Trophoblast cell (in vitro differentiated cells and primary cell): Measurements from ENCODE around the gene PITX2.

Experiments
- DNase-seq, 2 donors: peaks; one replicate each; pipeline ENCODE4 v3.0.0-alpha.2; 2016
- H2AFZ ChIP-seq: 2 replicates; pipeline ENCODE4 v1.6.1; 2013; ENCODE audit warnings: low read length, moderate library complexity, mild to moderate bottlenecking; ENCODE audit not compliant: insufficient read depth, poor library complexity
- H2AK5ac ChIP-seq: 2 replicates; pipeline ENCODE4 v1.6.1; 2013; ENCODE audit warnings: mild to moderate bottlenecking, low read length
- H2BK120ac ChIP-seq: 2 replicates; pipeline ENCODE4 v1.6.1; 2013; ENCODE audit warnings: low read length, mild to moderate bottlenecking, moderate library complexity; ENCODE audit not compliant: insufficient read depth, poor library complexity
- H2BK12ac ChIP-seq: 2 replicates; pipeline ENCODE4 v1.6.1; 2013; ENCODE audit warnings: mild to moderate bottlenecking, low read length, moderate library complexity
- H2BK5ac ChIP-seq: 2 replicates; pipeline ENCODE4 v1.6.1; 2013; ENCODE audit warnings: low read length, low read depth, moderate library complexity, mild to moderate bottlenecking; ENCODE audit not compliant: poor library complexity
- H3K14ac ChIP-seq: 2 replicates; pipeline ENCODE4 v1.6.1; 2013; ENCODE audit warnings: mild to moderate bottlenecking, low read length
- H3K18ac ChIP-seq: 2 replicates; pipeline ENCODE4 v1.6.1; 2013; ENCODE audit warnings: mild to moderate bottlenecking, low read length
- H3K23ac ChIP-seq: 2 replicates; pipeline ENCODE4 v1.6.1; 2013; ENCODE audit warnings: low read length
- H3K27ac ChIP-seq: 2 replicates; pipeline ENCODE4 v1.5.1; 2013; ENCODE audit warnings: low read depth, mild to moderate bottlenecking, inconsistent platforms, low read length, moderate library complexity
- H3K27me3 ChIP-seq: 2 replicates; pipeline ENCODE4 v1.6.1; 2013; ENCODE audit warnings: inconsistent platforms, mild to moderate bottlenecking, low read length, moderate library complexity; ENCODE audit not compliant: insufficient read depth
- H3K36me3 ChIP-seq, 2 experiments: 1 replicate in 1 of 2; 2 replicates in 1 of 2; pipeline ENCODE4 v1.6.1; 2013; ENCODE audit warnings: low read length in 2 of 2, mild to moderate bottlenecking in 2 of 2, moderate library complexity in 1 of 2; ENCODE audit not compliant: insufficient read depth in 2 of 2, control insufficient read depth in 1 of 2
- H3K4ac ChIP-seq: 2 replicates; pipeline ENCODE4 v1.6.1; 2013; ENCODE audit warnings: low read depth, mild to moderate bottlenecking, low read length, moderate library complexity
- H3K4me1 ChIP-seq, 2 experiments: 1 replicate in 1 of 2; 2 replicates in 1 of 2; pipeline ENCODE4 v1.6.1; 2013; ENCODE audit warnings: low read length in 2 of 2, mild to moderate bottlenecking in 2 of 2, moderate library complexity in 1 of 2; ENCODE audit not compliant: insufficient read depth in 2 of 2, control insufficient read depth in 1 of 2
- H3K4me2 ChIP-seq: 2 replicates; pipeline ENCODE4 v1.6.1; 2013; ENCODE audit warnings: inconsistent platforms, mild to moderate bottlenecking, low read length, moderate library complexity
- H3K4me3 ChIP-seq: 2 replicates; pipeline ENCODE4 v1.5.1; 2013; ENCODE audit warnings: mild to moderate bottlenecking, low read depth, low read length, inconsistent platforms
- H3K79me1 ChIP-seq: one replicate; pipeline ENCODE4 v1.6.1; 2013; ENCODE audit warnings: low read length
- H3K79me2 ChIP-seq: 2 replicates; pipeline ENCODE4 v1.6.1; 2013; ENCODE audit warnings: low read length, mild to moderate bottlenecking; ENCODE audit not compliant: control insufficient read depth, insufficient read depth, poor library complexity
- H3K9ac ChIP-seq: 2 replicates; pipeline ENCODE4 v1.6.1; 2013; ENCODE audit warnings: mild to moderate bottlenecking, low read length
- H3K9me3 ChIP-seq: 2 replicates; pipeline ENCODE4 v1.6.1; 2013; ENCODE audit warnings: low read depth, mild to moderate bottlenecking, control low read depth, inconsistent platforms, low read length; ENCODE audit not compliant: insufficient read depth
- H4K12ac ChIP-seq: 2 replicates; pipeline ENCODE4 v1.6.1; 2013; ENCODE audit warnings: low read depth, mild to moderate bottlenecking, low read length, moderate library complexity
- H4K8ac ChIP-seq: 2 replicates; pipeline ENCODE4 v1.6.1; 2013; ENCODE audit warnings: low read depth, mild to moderate bottlenecking, low read length, moderate library complexity
- H4K91ac ChIP-seq: one replicate; pipeline ENCODE4 v1.6.1; 2013; ENCODE audit warnings: low read depth, mild to moderate bottlenecking, low read length, moderate library complexity
- WGBS: extraction: QIAGEN DNeasy Blood & Tissue Kit; methylation state at CpG from one replicate; pipeline ENCODE4 v1.1.7; 2013; ENCODE audit warnings: missing lambda C conversion rate; ENCODE audit not compliant: insufficient read length, insufficient coverage; ENCODE audit errors: extremely low coverage; 5-methylcytosine and 5-hydroxymethylcytosine counted together

PITX2 gene

GRCh38 chr4:110620322-110620690 is 2.6 kb downstream of the PITX2 start:
- Histone ChIP-seq H3K27ac (no peak overlapping the region), H2AK5ac (no peak overlapping the region), H2AFZ (no peak overlapping the region), H3K4me2 (peak overlapping the region; percentile 93), H4K12ac (no peak overlapping the region), H2BK120ac (no peak overlapping the region), H4K91ac (no peak overlapping the region), H3K27me3 (peaks cover 64% of the 10 kb centered on the region), H3K79me2 (no peaks in the 10 kb centered on the region), H3K14ac (no peak overlapping the region), H3K4me1 (peaks cover 22 to 24% of the 10 kb centered on the region in 2 experiments), H2BK12ac (no peak overlapping the region), H4K8ac (no peak overlapping the region), H3K4me3 (no peak overlapping the region), H3K18ac (no peak overlapping the region), H3K9me3 (peaks cover 5% of the 10 kb centered on the region), H3K36me3 (no peaks in the 10 kb centered on the region), H3K23ac (no peak overlapping the region), H2BK5ac (no peak overlapping the region), H3K9ac (no peak overlapping the region), H3K79me1 (no peaks in the 10 kb centered on the region), H3K4ac (no peak overlapping the region)
- DNase-seq = no peak
- no CpG with 5 or more reads among the region's 7 CpGs for WGBS

GRCh38 chr4:110619463-110620247 is 3.2 kb downstream of the PITX2 start:
- Histone ChIP-seq H3K4me2 (no peak overlapping the region), H3K9me3 (peaks cover 5% of the 10 kb centered on the region), H2BK12ac (no peak overlapping the region), H3K4me3 (no peak overlapping the region), H3K79me2 (no peaks in the 10 kb centered on the region), H2BK5ac (no peak overlapping the region), H3K79me1 (no peaks in the 10 kb centered on the region), H3K4ac (no peak overlapping the region), H3K27ac (no peak overlapping the region), H3K14ac (no peak overlapping the region), H4K8ac (no peak overlapping the region), H3K9ac (no peak overlapping the region), H4K91ac (no peak overlapping the region), H2AFZ (no peak overlapping the region), H3K23ac (no peak overlapping the region), H3K4me1 (peaks cover 22 to 24% of the 10 kb centered on the region in 2 experiments), H2BK120ac (no peak overlapping the region), H3K18ac (no peak overlapping the region), H3K27me3 (peaks cover 67% of the 10 kb centered on the region), H4K12ac (no peak overlapping the region), H2AK5ac (no peak overlapping the region), H3K36me3 (no peaks in the 10 kb centered on the region)
- no CpG with 5 or more reads among the region's 35 CpGs for WGBS
- DNase-seq = no peak

DNA sequence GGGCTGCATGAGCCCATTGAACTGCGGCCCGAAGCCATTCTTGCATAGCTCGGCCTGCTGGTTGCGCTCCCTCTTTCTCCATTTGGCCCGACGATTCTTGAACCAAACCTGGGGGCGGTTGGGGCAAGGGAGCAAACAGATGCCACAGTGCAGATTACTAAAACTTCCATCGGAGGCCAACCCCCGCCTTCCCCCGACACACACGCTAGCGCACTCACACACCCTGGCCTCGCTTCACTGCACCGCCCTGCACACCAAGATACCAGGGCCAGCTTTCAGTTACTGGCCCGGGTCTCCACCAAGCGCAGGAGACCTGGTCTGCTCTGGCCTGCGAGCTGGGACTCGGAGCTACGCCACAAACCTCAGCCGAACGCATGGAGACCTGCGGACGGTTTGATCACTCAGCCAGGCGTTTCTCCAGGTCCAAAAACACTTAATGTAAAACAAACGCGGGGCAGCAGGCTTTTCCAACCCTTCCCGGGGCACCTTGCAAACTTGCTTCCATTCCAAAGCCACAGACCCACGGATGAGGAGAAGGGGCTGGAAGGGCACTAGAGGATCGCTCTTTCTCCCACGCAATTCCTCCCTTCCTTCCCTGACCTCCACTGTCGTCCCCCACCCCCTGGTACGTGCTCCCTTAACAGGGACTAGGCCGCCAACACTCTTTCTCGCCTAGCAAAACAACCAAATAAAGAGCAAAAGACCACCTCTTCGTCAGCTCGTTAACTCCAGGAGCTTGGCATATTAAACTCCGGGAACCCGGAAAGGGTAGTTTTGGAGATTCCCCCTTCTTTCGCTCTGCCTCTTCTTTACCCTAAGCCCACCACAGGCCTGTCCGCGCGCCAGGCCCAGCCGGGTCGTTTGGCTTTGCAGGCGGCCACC is 4.1 kb downstream of the PITX2 start:
- no peak for DNase-seq
- Histone ChIP-seq H3K27ac (no peak overlapping the region), H3K9ac (no peak overlapping the region), H3K4me1 (peaks cover 22 to 24% of the 10 kb centered on the region in 2 experiments), H2BK5ac (no peak overlapping the region), H2AFZ (no peak overlapping the region), H3K79me2 (no peaks in the 10 kb centered on the region), H4K8ac (no peak overlapping the region), H4K91ac (no peak overlapping the region), H2BK12ac (no peak overlapping the region), H3K4ac (no peak overlapping the region), H3K4me3 (no peak overlapping the region), H3K18ac (no peak overlapping the region), H3K36me3 (no peaks in the 10 kb centered on the region), H3K4me2 (peak overlapping the region; percentile 13), H3K23ac (no peak overlapping the region), H3K14ac (no peak overlapping the region), H3K9me3 (peaks cover 5% of the 10 kb centered on the region), H3K27me3 (peaks cover 67% of the 10 kb centered on the region), H4K12ac (no peak overlapping the region), H3K79me1 (no peaks in the 10 kb centered on the region), H2BK120ac (no peak overlapping the region), H2AK5ac (no peak overlapping the region)
- WGBS = no CpG with 5 or more reads among the region's 45 CpGs

DNA sequence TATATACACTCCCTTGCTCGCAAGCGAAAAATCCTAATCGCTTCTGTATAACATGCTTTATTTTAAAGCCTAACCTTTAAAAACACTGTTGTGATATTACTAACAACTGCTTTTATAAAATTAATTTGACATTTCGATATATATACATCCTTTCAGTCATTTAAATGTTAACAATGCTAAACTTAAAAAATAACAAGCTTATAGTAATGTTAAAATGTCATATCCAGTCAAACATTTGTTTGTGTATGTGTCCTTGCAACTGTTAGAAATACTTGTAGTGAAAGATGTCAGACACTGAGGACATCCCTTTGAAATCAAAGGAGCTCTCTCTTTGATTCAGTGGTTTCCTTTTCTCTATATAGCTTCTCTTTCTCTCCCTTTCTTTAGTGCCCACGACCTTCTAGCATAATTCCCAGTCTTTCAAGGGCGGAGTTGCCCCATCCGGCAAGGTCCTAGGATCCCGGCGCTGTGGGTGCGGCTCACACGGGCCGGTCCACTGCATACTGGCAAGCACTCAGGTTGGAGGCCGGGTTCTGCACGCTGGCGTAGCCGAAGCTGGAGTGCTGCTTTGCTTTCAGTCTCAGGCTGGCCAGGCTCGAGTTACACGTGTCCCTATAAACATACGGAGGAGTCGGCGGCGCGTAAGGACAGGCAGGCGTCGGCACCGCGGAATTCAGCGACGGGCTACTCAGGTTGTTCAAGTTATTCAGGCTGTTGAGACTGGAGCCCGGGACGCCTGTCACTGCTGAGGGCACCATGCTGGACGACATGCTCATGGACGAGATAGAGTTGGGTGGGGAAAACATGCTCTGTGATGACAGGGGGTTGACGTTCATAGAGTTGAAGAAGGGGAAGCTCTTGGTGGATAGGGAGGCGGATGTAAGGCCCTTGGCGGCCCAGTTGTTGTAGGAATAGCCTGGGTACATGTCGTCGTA is 5.0 kb downstream of the PITX2 start:
- no peak overlapping the region for H3K9ac ChIP-seq
- H3K4me3 ChIP-seq = no peak overlapping the region
- H2BK12ac ChIP-seq = no peak overlapping the region
- H3K18ac ChIP-seq = no peak overlapping the region
- H2BK5ac ChIP-seq = no peak overlapping the region
- H4K8ac ChIP-seq = no peak overlapping the region
- no peaks in the 10 kb centered on the region for H3K79me2 ChIP-seq
- no peak overlapping the region for H3K23ac ChIP-seq
- no peak overlapping the region for H2AFZ ChIP-seq
- H3K9me3 ChIP-seq = peaks cover 5% of the 10 kb centered on the region
- WGBS = no CpG with 5 or more reads among the region's 38 CpGs
- no peak overlapping the region for H4K91ac ChIP-seq
- no peak overlapping the region for H3K14ac ChIP-seq
- H4K12ac ChIP-seq = no peak overlapping the region
- H3K4me1 ChIP-seq = peaks cover 22 to 24% of the 10 kb centered on the region in 2 experiments
- H3K79me1 ChIP-seq = no peaks in the 10 kb centered on the region
- no peak overlapping the region for H2AK5ac ChIP-seq
- peak overlapping the region; percentile 13 for H3K4me2 ChIP-seq
- H3K36me3 ChIP-seq = no peaks in the 10 kb centered on the region
- H3K4ac ChIP-seq = no peak overlapping the region
- H2BK120ac ChIP-seq = no peak overlapping the region
- DNase-seq = no peak
- H3K27me3 ChIP-seq = peaks cover 70% of the 10 kb centered on the region
- H3K27ac ChIP-seq = no peak overlapping the region
